COLO668 (cell line): ENCODE measurements around the gene UBXN2A.
"Not testable (repeated sequence)": the region's sequence is repeated elsewhere in the genome, so short reads cannot be mapped to it uniquely, and the experiment has no call there.

ENCODE experiments used
- DNase-seq: peaks from one replicate; lab custom pipeline; 2025; ENCODE audit not compliant: unreplicated experiment; lab: John Stamatoyannopoulos, UW

Gene UBXN2A

DNA sequence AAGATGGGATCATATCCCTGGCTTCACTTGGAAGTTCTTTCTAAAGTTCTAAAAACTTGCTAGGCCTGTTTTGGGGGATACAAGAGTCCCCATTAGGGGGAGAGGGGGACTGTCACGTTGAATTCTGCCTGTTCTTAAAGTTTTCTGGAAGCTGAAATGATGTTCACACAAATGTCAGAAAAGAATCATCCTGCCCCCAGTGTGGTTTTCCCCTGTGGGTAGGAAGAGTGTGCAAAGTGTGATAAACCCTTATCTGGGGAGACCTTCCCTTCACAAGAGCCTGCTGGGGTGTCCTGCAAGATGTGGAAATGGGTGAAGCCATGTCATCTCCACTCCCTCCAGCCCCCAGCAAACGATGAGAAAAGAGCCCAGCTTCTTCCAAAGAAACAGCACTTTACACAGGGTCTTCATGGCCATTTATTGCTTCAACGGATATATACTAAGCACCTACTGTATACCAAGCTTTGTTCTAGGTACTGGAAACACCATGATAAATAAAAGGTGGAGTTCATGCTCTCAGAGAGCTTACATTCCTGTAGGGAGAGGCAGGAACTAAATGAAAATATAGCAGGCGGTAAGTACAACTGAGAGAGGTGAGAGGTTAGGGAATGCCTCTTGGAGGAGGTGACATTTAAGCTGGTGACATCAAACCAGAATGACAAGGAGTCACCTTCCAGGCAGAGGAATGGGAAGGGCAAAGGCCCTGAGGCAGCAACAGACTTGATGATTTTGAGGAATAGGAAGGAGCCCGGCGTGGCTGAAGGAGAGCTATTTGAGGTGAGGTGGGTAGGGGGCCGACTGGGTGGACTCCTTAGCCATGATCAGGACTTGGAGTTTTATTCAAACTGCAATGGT, 71.2 kb downstream of the UBXN2A start:
- DNase-seq: no peak

DNA sequence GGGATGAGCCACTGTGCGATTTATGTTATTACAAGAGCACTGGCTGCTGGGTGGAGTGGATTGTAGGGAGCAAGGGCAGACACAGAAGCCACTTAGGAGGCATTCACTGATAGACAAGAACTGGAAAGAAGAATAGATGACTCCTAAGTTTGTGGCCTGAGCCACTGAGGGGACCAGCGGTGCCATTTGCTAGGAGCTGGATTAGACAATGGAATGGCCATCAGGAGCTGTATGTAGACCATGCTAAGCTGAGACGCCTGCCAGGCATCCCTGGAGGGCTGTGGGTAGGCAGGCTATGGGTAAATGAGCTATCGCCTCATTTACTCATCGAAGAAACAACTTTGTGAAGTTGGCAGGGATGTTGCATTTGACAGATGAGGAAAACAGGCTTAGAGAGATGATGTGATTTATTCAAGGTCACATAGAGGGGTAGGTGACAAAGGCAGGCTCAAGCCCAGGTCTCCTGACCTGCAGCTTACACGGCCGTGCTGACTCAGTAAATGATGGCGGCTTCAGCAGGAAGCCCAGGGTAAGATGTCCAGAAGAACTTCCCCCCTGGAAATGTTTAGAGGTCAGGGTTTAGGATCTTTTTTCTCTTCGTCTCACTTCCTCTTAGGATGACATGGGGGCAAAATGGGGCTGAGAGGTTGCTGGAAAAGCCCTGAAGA, 72.4 kb downstream of the UBXN2A start:
- DNase-seq: no peak

DNA sequence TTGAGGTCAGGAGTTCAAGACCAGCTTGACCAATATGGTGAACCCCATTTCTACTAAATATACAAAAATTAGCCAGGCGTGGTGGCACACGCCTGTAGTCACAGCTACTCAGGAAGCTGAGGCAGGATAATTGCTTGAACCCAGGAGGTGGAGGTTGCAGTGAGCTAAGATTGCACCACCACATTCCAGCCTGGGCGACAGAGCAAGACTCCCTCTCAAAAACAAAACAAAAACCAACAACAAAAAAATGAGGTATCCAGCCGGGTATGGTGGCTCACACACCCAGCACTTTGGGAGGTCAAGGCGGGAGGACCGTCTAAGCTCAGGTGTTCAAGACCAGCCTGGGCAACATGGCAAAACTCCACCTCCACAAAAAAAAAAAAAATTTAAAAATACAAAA, 74.6 kb downstream of the UBXN2A start:
- not testable (repeated sequence) for DNase-seq

DNA sequence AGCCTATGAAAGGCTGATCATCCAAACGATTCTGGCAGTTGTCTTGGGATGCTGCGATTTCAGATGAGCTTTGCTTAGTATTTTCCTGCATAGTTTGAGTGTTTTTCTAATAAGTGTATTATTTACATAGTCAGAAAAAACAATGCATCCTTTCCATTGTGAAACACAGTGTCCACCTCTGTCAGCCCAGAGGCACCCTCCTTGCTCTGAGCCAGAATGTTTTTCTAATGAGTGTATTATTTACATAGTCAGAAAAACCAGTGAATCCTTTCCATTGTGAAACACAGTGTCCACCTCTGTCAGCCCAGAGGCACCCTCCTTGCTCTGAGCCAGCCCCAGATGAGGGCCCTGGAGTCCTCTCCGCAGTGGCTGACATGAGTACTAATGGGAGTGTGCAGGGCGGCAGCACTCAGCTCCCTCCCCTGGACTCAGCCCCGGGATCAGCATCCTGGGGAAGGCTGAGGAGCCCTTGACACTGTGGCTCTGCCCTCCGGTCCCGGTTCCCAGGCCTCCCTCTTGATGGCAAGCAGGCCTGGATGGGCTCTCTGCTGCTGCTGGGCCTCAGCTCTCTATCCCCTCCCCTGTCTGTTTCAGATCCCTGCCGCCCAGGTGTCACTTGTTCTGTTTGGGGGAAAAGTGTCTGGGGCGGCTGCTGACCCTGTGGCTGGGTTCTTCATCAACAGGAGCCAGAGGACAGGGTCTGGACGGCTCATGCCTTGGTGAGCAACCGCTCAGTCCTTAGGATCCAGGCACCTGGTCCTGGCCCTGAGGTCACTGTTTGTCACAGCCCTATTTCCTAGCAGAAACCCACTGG, 75.5 kb downstream of the UBXN2A start:
- no peak for DNase-seq

DNA sequence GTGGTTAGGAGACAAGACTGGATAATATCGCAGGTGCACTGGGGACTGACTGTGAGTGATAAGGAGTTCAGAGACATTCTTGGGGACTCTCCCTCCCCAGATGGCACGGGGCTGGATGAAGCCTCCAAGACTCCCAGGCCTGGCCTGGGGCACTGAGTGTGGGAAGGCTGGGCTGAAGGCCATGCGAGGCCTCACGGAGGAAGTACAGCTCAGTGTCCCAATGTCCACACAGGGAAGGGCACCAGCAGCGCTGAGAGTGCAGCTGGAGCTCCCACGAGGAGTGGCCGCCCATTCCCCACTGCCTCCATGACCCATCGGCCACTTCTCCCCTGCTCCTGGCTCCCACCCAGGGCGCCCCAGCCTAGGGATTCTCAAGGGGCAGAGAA, 76.1 kb downstream of the UBXN2A start:
- no peak for DNase-seq

DNA sequence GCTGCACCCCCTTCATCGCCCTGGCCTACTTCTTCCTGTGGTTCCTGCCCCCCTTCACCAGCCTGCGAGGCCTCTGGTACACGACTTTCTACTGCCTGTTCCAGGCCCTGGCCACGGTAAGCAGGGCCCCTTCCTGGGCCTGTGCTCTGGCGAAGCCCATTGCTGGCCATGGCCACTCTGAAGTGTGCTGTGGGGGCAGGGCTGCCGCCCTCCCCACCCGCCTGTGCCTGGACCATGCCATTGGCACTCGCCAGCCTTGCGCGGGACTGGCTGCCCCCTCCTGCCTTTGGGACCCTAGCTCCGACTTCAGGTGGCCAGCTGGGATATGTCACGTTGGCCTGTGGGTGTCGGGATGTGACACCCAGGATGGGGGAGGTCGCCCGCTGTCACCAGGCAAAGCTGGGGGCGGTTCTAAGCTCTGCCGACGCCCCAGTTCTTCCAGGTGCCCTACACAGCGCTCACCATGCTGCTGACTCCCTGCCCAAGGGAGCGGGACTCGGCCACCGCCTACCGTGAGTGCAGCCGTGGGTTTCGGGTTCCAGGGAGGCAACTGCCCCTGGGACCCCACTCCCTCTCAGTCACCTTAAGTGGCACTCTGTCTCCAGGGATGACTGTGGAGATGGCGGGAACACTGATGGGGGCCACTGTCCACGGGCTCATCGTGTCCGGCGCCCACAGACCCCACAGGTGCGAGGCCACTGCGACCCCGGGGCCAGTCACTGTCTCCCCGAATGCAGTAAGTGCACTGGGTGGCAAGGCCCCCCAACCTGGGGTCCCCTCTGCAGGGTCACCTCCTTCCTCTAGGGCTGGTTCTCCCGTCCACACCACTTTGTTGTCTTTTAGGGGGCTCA, 76.8 kb downstream of the UBXN2A start:
- no peak for DNase-seq

DNA sequence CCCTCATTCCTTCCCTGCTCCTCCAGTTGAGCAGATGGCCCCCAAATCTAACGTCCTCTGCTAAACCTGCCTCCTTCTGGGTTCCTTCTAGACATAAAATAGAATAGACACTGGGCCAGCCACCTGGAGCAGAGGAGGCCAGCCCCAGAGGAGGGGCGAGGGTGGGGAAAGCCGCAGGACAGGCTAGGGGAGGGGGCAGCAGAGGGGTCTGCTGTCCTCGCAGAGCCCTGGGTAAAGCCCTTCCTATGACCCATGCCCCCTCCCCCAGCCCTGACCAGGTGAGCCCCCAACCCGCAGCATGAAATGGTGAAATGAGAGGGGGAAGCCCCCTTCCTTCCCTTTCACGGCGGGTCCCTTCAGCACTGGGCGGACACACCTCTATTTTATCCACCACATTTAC, 77.4 kb downstream of the UBXN2A start:
- no peak for DNase-seq

DNA sequence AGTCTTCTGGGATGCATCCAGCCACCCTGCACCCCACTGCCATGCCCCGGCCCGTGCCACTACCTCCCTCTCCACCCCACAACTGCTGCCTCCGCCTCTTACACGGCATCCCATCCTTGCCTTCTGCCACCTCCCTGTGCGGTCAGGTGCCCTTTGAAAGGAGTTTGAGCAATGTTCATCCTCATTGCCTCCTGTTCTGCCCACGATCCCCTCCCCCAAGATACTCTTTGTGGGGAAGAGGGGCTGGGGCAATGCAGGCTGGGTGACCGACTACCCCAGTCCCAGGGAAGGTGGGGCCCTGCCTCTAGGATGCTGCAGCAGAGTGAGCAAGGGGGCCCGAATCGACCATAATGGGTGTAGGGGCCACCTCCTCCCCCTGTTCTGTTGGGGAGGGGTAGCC, 78.0 kb downstream of the UBXN2A start:
- no peak for DNase-seq

DNA sequence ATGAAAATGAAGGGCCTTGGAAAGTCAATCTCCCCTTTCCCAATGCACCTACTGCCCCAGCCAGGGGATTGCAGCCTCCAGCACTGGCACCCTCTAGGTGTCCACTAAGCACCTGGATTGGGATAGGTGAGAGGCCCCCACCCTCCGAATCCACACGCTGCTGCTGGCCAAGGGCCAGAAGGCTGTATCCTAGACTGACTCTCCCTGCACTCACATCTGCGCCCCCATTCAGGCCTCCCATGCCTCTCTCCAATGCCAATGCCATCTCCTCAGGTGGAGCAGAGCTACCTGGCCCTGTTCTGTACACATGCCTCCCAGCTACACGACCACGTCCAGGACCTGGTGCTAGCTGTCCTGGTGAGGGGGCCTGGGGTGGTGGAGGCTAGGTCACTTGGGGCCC, 79.5 kb downstream of the UBXN2A start:
- no peak for DNase-seq

DNA sequence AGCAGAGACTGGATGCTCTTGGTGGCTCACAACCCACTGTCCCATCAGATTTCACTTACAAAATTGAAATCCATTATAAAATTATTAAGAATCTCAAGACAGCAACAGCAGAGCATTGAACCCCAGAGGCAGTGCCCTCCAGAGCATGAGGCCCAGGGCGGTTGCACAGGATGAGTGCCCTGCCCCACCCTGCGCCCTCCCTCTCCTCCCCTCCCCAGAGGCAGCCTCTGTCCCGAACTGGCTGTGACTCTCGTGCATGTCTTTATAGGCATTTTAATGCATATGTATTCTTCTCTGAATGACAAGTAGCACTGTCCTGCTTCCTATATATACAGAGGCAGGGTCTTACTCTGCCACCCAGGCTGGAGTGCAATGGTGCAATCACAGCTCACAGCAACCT, 80.0 kb downstream of the UBXN2A start:
- no peak for DNase-seq

DNA sequence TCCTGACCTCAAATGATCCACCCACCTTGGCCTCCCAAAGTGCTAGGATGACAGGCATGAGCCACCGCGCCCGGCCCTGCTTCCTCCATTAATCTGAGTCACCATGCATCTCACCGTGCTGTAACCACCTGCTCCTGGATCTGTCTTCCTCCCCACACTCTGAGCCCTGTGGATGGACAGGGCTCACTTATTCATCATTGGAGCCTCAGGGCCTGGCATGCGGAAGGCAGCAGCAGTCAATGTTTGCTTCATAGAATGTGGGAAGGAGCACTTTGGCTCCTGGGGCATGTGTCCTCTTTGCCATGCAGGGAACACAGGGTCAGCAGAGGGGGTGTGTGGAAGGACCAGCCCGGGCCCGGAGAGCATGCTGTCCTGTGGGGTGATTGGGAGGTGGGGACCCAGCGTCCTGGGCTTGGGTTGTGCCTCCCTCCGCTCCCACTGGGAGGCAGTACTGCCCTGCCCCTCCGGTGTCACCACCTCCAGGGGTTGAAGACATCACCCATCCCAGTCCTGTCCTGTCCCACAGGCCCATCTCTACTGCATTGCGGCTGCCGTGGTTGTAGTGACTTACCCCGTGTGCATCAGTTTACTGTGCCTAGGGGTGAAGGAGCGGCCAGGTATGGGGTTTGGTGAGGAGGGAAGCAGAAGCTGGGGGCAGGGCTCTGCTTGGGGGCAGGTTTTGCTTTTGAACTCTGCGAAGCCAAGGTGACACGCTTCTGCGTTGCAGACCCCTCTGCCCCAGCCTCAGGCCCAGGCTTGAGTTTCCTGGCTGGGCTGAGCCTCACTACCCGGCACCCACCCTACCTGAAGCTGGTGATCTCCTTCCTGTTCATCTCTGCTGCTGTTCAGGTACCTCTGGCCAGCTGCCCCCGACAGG, 81.1 kb downstream of the UBXN2A start:
- peak; percentile 22 for DNase-seq

DNA sequence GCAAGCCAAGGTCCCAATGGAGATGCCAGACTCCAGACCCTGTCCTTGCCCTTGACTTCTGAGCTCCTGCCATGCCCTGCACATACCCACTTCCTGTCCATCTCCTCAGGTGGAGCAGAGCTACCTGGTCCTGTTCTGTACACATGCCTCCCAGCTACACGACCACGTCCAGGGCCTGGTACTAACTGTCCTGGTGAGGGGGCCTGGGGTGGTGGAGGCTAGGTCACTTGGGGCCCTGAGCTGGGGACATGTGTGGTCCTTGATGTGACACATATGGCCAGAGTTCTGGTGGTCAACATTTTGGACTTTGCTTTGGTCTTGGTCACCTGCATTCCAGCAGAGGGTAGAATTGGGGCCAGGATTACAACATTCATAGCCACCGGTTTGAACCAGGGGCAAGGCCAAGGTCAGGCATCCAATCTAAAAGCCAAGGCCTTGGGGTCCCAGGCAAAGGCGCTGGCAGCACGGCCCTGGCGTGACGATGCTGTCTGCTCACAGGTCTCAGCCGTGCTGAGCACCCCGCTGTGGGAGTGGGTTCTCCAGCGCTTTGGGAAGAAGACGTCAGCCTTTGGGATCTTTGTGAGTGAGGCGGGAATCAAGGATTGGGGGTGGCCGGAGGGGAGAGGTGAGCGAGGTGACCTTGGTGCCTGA, 82.2 kb downstream of the UBXN2A start:
- no peak for DNase-seq

DNA sequence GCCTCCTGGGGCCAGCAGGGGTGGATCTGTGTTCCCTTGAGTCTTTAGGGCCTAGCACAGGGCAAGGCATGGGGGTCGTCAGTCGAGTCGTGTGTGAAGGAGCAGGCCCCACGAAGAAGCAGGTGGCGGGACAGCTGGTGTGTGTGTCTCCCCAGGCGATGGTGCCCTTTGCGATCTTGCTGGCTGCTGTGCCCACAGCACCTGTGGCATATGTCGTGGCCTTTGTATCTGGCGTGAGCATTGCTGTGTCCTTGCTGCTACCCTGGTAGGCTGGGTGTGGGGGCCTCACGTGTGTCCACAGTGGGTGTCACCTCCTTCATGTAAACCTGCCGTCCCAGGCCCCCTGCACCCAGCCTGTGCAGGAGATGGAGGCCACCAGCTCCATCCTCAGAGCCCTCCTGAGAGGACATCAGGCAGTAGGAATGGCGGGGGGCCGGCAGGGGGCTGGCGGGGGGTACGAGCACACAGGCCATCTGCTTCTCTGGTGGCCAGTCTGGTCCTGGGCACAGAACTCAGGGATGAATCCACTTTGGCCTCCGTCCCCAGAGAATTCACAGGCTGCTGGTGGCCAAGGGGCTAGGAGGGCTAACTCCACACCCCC, 82.8 kb downstream of the UBXN2A start:
- DNase-seq: no peak

DNA sequence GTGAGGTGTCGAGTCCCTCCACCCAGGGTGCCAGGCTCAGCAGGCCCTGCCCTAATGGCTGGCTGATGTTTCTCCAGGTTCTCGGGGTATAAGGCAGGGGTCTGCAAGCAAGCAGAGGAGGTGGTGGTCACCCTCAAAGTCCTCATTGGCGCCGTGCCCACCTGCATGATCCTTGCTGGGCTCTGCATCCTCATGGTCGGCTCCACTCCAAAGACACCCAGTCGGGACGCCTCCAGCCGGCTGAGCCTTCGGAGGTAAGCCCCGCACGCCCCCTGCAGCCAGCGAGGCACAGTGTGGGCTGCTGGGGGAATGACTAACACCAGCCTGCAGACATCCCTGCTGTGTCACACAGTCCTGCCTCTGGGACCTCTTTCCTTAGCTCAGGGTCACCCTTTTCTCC, 83.8 kb downstream of the UBXN2A start:
- no peak for DNase-seq

DNA sequence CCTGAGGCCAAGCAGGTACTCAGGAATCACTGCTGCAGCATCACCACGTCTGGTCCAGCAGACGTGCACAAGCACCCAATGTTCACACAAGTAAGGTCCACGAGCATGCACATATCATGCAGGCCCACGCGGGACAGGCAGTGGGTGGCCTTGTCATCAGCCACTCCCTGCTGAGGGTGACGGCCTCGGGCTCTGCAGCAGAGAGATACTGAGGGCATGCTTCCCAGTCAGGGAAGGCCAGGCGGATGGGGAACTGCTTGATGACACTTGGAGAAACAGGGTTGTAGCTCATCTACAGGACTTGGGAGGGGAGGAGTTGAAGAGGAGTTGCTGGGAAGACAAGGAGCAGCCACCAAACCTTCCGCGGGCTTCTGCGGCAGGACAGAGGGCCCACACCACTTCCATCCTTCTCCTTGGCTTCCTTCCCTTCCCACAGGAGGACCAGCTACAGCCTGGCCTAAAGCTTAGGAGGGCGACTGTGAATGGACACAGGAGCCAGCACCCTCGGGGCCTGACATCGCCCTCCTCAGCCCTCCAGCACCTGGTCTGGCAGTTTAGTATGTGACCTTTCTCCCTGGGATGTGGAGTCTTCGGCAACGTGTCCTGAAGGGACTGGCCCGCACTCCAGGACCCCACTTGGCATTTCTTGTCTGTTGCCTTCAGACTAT, 84.9 kb downstream of the UBXN2A start:
- no peak for DNase-seq

DNA sequence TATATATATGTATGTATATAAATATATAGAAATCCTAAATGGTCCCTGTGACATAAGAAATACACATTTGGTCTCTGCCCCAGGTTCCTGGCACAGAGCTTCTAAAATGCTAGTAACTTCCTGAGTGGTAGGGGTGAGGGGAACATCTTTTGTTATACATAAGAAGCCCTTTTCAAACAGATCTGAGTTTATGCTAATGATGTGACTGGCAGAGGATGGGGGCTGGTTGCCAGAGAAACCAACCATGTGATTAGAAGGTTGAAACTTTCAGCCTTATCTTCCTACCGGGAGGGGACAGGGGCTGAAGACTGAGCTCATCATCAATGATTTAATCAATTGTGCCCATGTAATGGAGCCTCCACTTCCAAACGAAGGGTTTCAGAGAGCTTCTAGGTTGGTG, 86.0 kb downstream of the UBXN2A start:
- no peak for DNase-seq

DNA sequence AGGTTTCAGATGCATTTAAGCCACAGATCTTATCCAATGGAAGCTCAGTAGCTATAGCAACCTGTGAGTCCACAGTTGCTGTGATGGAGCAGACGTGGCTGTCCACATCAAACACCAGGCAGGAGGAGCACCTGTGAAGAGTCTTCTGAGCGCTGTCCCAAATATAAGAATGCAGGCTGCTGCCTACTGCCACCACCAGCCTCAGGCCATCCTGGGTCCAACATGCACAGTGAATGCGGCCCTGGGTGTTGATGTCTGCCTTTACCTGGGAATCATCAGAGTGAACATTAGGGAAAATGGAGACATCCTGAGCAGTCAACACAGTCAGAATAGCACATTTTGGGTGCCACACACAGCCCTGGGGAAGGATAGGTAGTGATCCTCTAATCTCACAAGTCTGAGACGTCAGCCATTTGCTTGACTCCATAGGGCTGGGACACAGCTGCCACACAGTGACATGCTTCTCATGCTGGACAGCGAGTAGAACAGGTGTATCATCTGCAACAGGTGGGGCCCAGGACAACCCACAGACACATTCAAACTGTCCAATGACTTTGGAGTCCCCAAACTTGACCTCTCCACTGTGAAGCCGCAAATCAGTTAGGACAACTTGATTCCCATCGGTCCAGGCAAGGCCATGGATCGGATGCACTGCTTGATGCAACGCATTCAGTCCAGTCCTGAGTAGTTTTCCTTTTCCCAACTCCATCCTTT, 98.7 kb downstream of the UBXN2A start:
- no peak for DNase-seq

DNA sequence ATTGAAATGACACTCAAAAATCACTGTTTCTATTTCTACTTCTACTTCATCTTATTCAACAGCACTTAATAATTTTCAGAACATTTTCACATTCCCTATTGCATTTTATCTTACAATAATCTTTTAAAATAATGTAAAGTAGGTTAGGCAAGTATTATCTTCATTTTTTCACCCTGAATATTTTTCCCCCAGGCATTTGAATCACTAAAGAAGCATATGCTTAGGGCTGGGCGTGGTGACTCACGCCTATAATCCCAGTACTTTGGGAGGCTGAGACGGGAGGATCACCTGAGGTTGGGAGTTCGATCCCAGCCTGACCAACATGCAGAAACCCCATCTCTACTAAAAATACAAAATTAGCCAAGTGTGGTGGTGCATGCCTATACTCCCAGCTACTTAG, 100.2 kb downstream of the UBXN2A start:
- DNase-seq: no peak
